GM20431 (cell line): Measurements from ENCODE around the gene SHF.

Source experiments
- in situ Hi-C: fragments of 300-500 bp; cut with MseI, MboI; formaldehyde crosslinking; loops from one replicate; pipeline ENCODE4 v1.15.0; 2020; ENCODE audit warnings: low sequenced_read_pairs; ENCODE audit not compliant: unreplicated experiment

SHF gene

DNA sequence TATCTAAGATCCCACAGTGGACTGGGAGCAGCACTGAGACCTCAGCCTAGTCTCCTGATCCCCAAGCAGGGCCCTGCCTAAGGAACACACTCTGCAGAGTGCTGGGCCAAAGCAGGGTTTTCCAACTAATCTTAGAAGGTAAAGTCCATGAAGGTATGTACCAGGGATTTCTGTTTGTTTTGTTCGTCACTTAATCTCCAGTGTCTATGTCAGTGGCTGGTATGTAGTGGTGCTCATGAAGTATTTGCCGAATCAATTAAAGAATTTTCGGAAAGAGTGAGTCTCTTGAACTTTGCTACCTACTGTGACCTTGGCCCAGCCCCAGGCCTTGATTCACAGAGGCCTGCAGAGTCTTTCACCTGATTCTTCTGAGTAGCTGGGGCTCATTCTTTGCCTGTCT is 56.3 kb downstream of the SHF start:
- in situ Hi-C loops = no loop called here

DNA sequence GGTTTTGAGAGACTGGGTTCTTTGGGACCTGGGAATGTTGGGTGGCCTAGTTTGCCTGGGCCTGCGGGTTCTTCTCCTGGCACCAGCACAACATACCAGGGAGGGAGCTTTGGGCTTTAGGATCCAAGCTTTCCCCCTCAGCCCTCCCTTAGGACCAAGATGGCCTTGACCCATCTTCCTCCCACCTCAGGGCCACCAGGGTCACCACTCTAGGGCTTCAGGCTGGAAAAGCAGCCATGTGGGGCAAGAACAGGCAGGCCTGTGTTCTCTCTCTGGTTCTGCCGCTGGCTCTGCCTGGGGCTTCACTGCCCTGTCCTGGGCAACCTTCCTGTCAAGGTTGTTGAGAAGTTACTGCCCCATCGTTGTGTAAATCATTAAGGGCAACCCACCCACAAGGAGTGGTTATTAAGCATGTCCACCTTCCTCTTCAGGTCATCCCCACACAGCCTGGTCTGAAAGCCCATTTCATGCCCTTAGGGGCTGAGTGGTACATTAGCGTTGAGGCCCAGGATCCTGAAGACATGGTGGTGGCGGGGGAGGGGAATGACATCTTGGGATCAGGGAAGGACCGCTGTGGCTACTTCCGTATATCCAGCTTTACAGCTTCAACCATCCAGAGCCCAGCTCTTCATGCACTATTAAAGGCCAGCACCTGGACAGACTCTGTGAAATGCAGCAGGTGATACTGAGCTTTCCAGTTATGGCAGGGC is 57.3 kb downstream of the SHF start:
- in situ Hi-C loops = no loop called here

DNA sequence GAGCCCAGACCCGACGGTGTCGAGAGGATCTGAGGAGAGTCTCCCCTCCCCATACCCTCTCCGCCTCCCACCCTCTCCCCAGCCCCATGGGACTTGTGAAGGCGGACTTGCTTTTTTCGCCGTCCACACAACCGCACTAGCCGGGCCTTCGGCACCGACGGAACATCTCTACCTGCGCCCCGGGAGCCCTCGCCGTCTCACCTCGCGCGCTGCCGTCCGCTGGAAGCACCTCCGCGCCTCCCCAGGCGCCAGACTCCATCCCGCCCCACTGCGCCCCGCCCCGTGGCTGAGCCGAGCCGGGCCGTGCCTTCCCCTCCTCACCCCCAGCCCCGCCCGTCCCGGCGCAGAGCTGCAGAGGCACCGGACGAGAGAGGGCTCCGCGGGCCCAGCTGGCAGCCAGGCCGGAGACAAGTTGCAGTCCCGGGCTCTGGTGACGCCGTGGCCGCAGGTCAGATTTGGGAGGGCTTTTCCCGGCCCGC is 58.1 kb downstream of the SHF start, which contains the start of the genes DUOX1 and DUOXA1:
TSS of gene DUOX1 (plus strand) at position 344 of the 479 bp plus-strand sequence. CDS start 1,973 bp downstream, outside the sequence.
TSS of gene DUOXA1 (minus strand) at position 229 of the 479 bp plus-strand sequence. CDS start 6,865 bp downstream, outside the sequence.
- in situ Hi-C loops = no loop called here

DNA sequence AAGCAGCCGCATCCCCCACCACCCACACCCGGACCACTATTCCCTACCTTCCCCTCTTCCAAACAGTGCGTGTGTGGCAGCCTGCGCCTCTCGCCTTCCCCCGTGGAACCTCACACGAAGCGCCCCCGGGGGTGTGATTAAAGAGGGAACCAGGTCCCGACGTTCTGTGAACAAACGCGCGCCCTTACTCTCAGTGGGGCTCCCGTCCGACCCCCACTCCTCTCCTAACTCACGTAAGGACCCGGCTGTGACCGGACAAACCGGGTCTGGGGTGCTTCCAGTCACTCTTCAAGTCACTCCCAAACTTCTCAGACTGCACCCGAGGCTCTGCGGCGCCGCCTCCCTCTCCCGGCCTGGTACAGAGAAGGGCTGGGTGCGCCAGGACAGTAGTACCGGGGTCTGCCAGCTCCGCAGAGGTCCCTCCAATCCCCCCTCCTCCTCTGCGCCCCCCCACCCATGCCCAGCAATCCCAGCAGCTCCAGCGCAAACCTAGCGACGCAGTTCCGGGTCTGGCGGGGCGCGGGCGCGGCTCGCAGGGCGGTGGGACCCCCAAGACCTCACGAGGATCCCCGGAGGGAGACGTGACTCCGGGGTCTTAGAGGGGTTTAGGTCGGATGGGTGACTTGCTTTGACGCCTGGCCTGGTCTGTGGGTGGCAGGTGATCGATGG is 58.7 kb downstream of the SHF start:
- in situ Hi-C loops = no loop called here

DNA sequence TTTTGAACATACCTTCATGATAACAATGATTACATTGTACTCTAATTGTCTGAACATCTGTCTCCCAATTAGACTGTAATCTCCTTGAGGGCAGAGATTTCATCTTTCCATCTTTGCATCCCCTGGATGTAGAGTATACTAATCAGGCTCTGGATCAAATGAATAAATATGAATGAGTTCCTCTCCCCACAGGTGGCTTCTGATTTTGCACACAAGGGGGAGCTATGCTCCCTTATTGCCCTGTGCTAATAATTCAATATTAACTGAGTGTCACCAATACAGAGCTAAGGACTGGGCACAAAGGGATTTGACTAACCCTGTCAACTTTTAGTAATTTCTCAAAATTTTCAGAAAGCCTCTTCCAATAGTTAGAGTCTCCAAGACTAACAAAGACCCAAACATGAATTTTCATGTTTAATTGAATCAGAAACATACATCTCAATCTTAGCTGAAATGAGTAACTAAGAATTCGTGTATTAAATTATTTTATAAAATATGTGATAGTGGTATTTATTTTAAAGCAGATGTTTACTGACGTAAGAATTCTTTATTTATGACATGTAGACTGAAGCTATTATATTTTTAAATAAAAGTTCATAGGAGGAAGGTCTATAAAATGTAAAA is 61.1 kb downstream of the SHF start:
- in situ Hi-C loops = no loop called here

DNA sequence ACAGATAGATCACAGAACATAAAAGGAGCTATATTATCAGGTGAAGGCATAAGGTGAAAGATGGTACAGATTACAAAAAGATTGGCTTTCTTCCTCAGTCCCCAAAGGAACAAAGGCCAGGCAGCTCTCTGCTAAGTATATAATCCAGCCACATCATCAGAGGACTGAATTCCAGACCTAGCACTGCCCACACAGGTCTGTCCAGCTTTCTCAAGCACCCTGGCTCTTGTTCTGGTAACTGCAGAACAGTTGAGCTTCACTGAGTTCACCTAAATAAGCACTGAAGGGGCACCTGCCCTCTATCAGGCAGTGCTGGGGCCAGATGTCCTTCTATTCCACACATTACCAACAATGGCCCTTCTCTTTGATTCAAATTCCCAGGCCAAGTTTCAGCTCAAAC is 64.4 kb downstream of the SHF start:
- in situ Hi-C loops = no loop called here

DNA sequence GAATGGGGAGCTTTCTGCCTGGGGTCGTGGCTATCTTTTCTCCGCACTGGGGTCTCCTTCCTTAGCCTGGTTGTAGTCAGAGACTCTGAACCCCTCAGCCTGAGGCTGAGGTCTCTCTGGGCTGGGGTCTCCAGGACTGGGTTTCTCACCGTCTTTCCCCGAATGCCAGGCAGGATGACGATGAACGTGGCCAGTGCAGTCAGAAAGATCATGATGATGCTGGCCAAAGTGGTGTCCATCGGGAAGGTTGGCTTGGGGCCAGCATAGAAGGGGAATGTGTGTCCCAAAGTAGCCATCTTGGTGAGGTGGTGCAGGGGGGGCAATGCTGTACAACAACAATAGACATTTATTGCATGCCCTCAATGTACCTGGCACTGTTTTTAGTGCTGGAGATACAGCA is 65.0 kb downstream of the SHF start:
- in situ Hi-C loops = no loop called here

DNA sequence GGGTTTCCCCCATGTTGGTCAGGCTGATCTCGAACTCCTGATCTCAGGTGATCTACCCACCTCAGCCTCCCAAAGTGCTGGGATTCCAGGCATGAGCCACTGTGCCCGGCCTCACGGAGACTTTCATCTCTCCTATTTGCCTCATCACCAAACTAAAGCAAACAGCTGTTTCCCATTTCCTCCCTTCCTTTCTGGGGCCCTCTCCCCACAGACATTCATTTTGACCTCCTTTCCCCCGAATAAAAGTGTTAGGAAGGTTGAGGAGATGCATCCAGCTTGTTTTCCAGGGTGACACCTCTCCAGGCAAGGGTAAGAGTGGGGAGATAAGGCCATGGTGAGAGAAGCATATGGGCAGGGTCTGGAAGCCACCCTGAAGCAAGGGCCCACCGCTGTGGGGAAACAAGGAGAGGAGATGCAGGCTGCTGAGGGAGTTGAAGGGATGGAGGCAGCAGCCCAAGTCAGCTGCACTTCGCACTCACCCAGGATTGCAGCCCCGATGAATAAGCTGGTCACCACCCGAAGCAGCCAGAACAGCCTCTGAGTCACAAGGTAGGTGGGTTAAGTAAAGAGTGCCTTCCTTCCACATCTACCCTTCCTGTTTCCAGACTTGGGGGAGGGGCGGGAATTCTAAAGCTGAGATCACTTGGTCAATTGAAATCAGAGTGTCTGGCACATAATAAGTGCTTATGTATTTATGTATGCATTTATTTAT is 65.9 kb downstream of the SHF start:
- in situ Hi-C loops = no loop called here

DNA sequence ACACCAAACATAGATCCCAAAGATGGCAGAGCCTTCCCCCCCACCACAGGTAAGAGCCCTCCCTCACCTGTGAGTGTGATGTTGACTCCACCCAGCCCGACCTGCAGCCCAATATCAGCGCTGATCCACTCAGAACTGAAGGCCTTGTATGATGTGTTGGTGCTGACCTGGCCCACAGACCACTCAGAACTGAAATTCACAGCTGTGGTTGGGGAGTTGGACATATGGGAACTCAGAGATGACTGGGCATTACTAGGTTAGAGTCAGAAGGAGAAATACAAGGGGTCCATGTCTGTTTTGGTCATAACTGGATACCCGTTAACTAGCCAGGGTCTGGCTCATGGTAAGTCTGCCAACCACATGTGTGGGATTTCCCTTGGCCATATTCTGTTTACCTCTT is 66.7 kb downstream of the SHF start:
- in situ Hi-C loops = no loop called here

DNA sequence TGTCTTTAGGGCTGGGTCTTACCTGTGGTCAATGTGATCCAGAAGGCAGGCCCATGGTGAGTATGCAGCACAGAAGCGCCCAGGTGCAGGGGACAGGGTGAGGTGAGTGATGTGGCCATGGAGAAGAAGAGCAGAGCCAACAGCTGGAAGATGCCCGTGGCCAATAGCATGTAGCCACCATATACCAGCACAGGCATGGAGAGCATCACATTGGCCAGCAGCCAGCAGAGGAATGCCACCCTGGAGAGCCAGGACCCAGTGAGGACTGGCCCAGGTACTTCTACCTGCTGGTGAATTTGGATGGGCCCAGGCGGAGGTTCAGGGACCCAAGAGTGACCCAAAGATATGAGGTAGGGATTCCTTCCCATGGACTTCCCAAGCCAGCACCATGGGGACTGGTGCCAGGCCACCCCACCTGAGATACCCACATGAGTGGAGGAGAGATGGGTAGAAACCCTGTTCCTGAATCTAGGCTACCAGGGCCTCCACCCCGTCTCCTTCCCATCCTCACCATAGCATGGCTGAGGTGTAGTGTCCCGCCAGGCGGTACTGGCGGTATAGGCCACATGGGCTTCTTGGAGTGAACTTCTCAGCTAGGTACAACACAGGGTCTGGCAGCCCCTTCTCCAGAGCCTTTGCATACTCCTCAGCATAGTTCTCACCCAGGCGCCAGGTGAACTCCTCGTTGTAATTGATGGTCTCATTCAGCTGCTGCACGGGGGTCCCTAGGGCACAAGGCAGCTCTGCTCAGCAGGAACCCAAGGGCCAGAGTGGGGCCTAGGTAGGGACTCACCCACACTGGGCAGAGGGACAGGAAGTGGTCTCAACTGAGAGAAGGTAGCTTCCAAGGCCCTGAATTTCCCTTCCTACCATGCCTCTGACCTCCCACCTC is 67.4 kb downstream of the SHF start:
- in situ Hi-C loops = no loop called here

DNA sequence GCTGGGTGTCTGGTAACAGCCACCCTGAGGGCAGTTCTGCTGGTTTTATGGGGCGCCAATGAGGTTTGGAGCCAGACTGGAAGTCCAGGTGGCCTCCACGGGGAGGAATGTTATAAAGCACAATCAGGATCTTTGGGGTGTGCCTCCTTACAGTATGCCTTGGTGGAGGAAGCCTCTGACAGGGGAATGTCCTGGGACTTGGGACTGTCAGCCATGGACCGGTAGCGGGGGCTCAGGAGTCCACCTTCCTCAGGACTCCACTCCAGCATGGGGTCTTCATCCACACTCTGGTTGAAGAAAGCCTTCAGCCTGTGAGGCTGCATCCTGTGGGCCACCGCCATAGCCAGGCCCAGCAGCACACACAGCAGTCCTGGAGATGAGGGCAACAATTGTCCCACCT is 68.8 kb downstream of the SHF start:
- in situ Hi-C loops = no loop called here

DNA sequence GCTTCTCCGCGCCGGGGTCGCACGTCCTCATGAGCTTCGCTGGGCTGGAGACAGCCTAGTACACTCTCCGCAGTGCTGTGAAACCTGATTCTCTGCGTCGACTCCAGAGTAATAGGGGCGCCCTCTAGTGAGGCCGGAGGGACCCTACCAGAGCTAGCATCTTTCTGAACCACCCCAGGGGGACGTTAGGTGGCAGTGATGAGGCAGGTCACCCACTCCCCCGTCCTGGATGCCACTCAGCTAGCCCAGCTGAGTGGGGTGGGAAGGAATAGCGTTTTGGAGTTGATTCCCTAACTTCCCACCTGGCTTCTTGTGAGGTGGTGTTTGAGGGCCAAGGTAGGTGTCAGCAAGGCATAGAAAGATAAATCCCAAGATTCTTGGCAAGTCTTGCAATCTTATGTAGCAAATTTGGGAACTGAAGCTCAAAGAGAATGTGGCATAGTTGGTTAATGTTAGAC is 69.6 kb downstream of the SHF start:
- in situ Hi-C loops = no loop called here

DNA sequence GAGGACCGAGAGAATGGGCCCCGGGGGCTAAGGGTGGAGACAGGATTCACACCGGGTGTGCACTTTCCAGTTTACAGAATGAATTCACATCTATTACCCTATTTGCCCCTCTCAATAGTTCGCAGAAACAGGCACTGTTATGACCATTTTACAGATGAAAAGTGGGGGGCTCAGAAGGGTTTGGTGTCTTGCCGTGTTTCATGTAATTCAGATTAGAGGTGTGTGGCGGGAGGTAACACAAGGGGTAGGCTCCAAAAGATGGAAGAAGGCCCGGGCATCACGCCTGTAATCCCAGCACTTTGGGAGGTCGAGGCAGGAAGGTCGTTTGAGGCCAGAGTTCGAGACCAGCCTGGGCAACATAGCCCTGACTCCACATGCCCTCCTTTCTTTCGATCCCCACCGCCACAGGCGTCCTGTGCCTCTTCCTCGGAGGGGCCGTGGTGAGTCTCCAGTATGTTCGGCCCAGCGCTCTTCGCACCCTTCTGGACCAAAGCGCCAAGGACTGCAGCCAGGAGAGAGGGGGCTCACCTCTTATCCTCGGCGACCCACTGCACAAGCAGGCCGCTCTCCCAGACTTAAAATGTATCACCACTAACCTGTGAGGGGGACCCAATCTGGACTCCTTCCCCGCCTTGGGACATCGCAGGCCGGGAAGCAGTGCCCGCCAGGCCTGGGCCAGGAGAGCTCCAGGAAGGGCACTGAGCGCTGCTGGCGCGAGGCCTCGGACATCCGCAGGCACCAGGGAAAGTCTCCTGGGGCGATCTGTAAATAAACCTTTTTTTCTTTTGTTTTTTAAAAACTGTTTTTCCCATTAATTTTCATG is 70.2 kb downstream of the SHF start:
- in situ Hi-C loops = no loop called here
